Measurements from ENCODE around the gene C3orf52.

C3orf52 gene

DNA sequence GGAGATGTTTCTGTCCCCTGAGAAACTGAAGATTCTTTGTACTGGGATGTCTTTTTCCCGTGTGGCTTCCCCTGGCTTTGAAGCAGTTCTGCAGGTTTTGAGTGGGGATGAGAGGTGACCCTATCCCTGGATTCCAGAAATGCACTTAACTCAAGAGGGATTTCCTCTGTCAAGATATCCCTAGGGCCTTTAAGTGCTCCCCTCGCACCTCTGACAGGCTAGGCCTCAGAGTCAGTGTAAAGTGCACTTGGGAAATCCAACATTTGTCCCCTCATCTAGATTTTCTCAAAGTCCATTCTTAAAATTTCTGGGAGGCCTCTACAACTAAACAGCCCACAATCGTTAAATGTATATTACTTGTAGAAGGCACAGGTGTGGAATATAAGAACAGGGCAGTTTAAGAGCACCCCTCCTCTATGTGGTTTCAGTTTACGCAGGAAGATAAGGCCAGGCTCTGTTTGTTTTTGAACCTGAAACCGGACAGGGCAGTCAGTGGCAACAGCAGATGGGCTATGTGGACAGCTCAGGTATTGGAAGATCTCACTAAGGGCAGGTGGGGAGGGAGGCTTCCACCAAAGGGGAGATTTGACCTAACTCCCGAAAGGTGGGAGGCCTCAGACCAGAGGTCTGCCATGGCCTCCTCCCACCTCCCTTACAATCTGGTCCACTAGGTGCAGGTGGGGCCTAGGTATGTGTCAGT lies 4.8 kb downstream of the C3orf52 start:
- Histone ChIP-seq H3K36me3 (ENCODE audit: insufficient read depth, low read length) (no peaks in the 10 kb centered on the region), H3K27me3 (ENCODE audit: insufficient read depth, low read length) (peaks cover 18% of the 10 kb centered on the region), H3K4me3 (ENCODE audit: low read length) (no peak overlapping the region), H3K4me1 (ENCODE audit: insufficient read depth, low read length) (peaks cover 17% of the 10 kb centered on the region), H3K9me3 (ENCODE audit: low read length) (peaks cover 3% of the 10 kb centered on the region), H2AFZ (ENCODE audit: low read depth, low read length) (no peak overlapping the region)

DNA sequence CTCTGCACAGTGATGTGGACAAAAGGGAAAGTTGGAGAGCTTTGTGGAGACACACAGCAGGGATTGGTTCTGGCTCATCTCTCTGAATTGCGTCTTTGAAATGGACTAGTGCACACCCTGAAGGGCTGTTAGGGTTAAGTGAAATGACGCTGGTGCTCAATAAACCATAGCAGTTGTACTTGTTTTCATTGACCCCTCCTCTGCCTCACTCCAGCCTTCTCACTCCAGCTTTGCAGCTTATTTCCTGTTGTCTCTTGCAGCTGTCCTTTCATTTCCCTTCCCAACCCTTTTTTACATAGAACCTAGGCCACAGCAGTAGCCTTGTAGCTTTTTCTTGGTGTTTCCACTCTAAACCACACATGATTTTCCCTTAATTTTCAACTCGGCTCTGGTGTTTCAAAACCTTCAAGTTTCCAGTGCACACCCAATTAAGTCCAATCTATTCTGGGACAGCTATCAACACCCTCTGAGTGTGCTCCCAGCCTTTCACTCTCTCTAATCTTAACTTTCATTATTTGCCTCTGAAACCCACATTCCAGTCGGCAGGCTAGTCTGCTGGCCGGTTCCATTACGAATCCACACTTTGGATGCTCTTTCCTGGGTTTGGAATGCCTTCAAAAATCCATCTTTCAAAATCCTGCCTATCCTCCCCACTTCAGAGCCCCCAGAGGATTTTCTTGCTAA lies 6.4 kb downstream of the C3orf52 start:
- Histone ChIP-seq H3K36me3 (ENCODE audit: insufficient read depth, low read length) (no peaks in the 10 kb centered on the region), H3K27me3 (ENCODE audit: insufficient read depth, low read length) (peaks cover 4% of the 10 kb centered on the region), H2AFZ (ENCODE audit: low read depth, low read length) (peak overlapping the region; percentile 3), H3K4me3 (ENCODE audit: low read length) (no peak overlapping the region), H3K4me1 (ENCODE audit: insufficient read depth, low read length) (peaks cover 17% of the 10 kb centered on the region), H3K9me3 (ENCODE audit: low read length) (peaks cover 3% of the 10 kb centered on the region)

DNA sequence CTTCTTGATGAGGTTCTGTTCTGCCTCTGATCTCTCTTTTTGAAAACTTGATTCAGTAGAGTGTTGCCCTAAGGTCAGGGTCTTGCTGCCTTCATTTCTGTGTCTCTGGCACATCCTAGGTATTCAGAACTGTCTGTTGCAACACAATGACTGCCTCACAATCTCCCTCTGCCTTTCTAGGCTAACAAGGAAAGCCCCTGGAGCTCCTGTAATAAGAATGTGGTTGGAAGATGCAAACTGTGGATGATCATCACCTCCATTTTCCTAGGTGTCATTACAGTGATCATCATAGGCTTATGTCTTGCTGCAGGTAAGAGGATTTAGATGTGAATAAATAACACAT lies 7.0 kb downstream of the C3orf52 start:
- H2AFZ ChIP-seq (ENCODE audit: low read depth, low read length) = peak overlapping the region; percentile 3
- H3K4me3 ChIP-seq (ENCODE audit: low read length) = no peak overlapping the region
- H3K36me3 ChIP-seq (ENCODE audit: insufficient read depth, low read length) = no peaks in the 10 kb centered on the region

DNA sequence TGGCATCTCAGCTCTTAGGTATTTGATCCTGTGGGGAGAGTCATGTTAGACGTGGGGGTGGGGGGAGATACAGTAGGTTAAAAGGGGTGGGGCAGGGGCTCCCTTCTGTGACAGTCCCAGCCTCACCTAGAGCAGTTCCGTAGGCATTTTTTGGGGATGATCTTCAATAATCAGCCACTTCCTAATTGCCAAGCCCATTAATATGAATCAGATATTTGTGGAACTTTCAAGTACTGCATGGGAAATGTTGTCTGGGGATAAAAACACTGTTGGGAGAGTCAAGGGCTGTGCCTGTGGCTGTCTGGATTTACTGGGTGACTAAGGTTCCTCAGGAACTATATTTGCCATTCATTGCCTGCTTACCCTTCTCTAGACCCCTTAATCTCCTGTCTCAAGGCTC lies 9.5 kb downstream of the C3orf52 start:
- Histone ChIP-seq H3K4me3 (ENCODE audit: low read length) (no peak overlapping the region), H3K4me1 (ENCODE audit: insufficient read depth, low read length) (peaks cover 14% of the 10 kb centered on the region), H3K9me3 (ENCODE audit: low read length) (peaks cover 3% of the 10 kb centered on the region), H2AFZ (ENCODE audit: low read depth, low read length) (no peak overlapping the region), H3K27me3 (ENCODE audit: insufficient read depth, low read length) (no peaks in the 10 kb centered on the region), H3K36me3 (ENCODE audit: insufficient read depth, low read length) (no peaks in the 10 kb centered on the region)

More for the DNA sequence above, 7.0 kb downstream of the C3orf52 start:
- Histone ChIP-seq H3K27me3 (ENCODE audit: insufficient read depth, low read length) (no peaks in the 10 kb centered on the region), H3K4me1 (ENCODE audit: insufficient read depth, low read length) (peaks cover 17% of the 10 kb centered on the region), H3K9me3 (ENCODE audit: low read length) (peaks cover 3% of the 10 kb centered on the region)

DNA sequence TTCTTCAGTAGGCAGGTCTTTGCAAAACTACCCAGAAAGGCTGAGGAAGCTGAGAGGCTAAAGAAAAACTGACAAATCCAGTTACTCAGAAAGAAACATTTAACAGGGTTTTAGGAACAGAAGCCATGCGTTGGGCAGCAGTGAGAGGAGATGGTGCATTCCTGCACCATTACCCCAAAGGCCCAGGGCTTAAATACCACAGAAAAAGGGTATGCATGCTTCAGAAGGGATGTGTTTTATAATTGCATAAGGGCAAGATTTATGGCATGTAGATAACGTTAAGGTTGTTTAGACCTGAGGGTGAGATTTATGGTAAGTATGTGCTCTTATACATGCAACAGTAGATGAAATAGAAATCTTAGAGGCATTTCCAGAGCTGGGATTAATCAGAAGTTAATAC lies 10.0 kb downstream of the C3orf52 start:
- Histone ChIP-seq H2AFZ (ENCODE audit: low read depth, low read length) (no peak overlapping the region), H3K4me1 (ENCODE audit: insufficient read depth, low read length) (peaks cover 12% of the 10 kb centered on the region), H3K36me3 (ENCODE audit: insufficient read depth, low read length) (no peaks in the 10 kb centered on the region), H3K27me3 (ENCODE audit: insufficient read depth, low read length) (no peaks in the 10 kb centered on the region), H3K9me3 (ENCODE audit: low read length) (peaks cover 3% of the 10 kb centered on the region), H3K4me3 (ENCODE audit: low read length) (no peak overlapping the region)

DNA sequence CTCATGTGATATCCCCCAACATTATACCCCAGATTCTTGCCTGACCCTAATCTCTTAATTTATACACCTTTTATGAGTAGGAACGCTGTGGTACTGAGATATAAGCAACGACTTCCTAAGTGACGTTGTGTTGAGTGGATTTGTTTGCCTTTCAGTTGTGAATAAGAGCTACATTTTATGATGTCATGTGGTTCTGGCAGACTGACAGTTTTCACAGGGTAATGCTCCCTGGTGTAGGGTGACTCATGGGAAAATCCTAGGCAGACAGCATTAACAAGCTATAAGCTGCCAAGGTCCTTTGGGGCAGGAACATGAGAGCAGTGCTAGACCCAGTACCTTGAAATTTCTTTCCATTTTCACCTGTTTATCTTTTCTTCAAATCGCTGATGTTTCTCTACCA lies 11.2 kb downstream of the C3orf52 start:
- H3K4me3 ChIP-seq (ENCODE audit: low read length) = no peak overlapping the region
- H3K9me3 ChIP-seq (ENCODE audit: low read length) = peaks cover 3% of the 10 kb centered on the region
- H3K36me3 ChIP-seq (ENCODE audit: insufficient read depth, low read length) = no peaks in the 10 kb centered on the region
- no peak overlapping the region for H2AFZ ChIP-seq (ENCODE audit: low read depth, low read length)
- no peaks in the 10 kb centered on the region for H3K27me3 ChIP-seq (ENCODE audit: insufficient read depth, low read length)
- peaks cover 10% of the 10 kb centered on the region for H3K4me1 ChIP-seq (ENCODE audit: insufficient read depth, low read length)

DNA sequence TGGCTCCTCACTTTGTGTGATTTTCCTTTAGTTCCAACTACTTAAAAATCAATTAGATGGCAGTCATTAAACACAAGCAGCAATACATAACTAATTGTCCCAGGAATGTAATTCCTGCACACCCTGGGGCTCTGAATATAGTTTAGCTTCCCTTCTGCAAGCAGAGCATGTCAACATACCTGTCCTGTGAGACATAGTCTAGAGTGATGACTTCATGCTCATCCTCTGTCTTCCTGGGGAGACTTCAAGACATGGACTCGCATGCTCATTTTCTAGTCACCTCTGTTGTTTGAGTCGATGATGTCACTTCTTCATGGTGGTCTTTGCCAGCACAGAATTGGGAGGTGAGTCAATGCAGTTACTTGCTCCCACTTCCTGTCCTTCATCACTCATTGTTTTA lies 15.7 kb downstream of the C3orf52 start:
- Histone ChIP-seq H3K4me3 (ENCODE audit: low read length) (no peak overlapping the region), H2AFZ (ENCODE audit: low read depth, low read length) (no peak overlapping the region)

DNA sequence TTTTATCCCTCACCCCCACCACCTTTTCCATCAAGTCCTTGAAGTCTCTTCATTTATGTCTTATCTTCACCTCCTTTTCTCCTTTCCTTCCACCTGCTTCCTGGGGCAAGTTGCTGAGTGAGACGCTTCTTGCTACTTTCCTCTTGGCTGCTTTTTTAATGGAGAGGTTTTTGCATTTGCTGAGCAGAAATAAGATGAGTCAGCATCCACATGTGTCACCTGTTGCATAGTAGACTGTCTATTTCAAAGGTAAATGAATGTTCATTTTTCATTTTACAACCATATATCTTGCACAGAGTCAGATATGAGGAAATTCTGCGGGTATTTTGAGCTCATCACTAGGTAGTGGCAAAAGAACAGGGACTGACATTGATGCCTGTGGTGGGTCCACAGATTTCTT lies 18.6 kb downstream of the C3orf52 start:
- H3K27me3 ChIP-seq (ENCODE audit: insufficient read depth, low read length) = no peaks in the 10 kb centered on the region
- H2AFZ ChIP-seq (ENCODE audit: low read depth, low read length) = no peak overlapping the region
- no peak overlapping the region for H3K4me3 ChIP-seq (ENCODE audit: low read length)
- no peaks in the 10 kb centered on the region for H3K4me1 ChIP-seq (ENCODE audit: insufficient read depth, low read length)
- no peaks in the 10 kb centered on the region for H3K9me3 ChIP-seq (ENCODE audit: low read length)
- H3K36me3 ChIP-seq (ENCODE audit: insufficient read depth, low read length) = no peaks in the 10 kb centered on the region

More for the DNA sequence above, 15.7 kb downstream of the C3orf52 start:
- Histone ChIP-seq H3K27me3 (ENCODE audit: insufficient read depth, low read length) (no peaks in the 10 kb centered on the region), H3K9me3 (ENCODE audit: low read length) (no peaks in the 10 kb centered on the region), H3K4me1 (ENCODE audit: insufficient read depth, low read length) (no peaks in the 10 kb centered on the region), H3K36me3 (ENCODE audit: insufficient read depth, low read length) (no peaks in the 10 kb centered on the region)

DNA sequence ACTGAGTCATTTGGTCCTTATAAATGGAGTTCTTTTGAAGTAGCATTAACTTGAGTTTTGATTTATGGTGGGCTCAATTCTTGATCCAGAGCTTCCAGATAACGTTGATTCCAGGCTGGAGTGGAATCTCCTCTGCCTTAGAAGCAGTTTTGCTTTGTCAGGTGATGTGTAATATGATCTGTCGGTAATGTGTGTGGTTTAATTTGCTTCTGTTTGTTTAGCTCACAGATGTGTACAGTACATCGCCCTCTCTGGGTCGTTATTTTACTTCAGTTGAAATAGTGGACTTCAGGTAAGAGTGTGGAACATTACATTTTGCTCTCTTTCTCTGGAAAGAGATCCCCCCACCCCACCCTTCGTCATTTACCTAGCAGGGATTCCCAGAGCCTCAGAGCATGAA lies 23.1 kb downstream of the C3orf52 start:
- no peak overlapping the region for H3K4me3 ChIP-seq (ENCODE audit: low read length)
- H3K27me3 ChIP-seq (ENCODE audit: insufficient read depth, low read length) = no peaks in the 10 kb centered on the region
- peaks cover 2% of the 10 kb centered on the region for H3K9me3 ChIP-seq (ENCODE audit: low read length)
- no peak overlapping the region for H2AFZ ChIP-seq (ENCODE audit: low read depth, low read length)
- H3K4me1 ChIP-seq (ENCODE audit: insufficient read depth, low read length) = no peaks in the 10 kb centered on the region
- H3K36me3 ChIP-seq (ENCODE audit: insufficient read depth, low read length) = no peaks in the 10 kb centered on the region

DNA sequence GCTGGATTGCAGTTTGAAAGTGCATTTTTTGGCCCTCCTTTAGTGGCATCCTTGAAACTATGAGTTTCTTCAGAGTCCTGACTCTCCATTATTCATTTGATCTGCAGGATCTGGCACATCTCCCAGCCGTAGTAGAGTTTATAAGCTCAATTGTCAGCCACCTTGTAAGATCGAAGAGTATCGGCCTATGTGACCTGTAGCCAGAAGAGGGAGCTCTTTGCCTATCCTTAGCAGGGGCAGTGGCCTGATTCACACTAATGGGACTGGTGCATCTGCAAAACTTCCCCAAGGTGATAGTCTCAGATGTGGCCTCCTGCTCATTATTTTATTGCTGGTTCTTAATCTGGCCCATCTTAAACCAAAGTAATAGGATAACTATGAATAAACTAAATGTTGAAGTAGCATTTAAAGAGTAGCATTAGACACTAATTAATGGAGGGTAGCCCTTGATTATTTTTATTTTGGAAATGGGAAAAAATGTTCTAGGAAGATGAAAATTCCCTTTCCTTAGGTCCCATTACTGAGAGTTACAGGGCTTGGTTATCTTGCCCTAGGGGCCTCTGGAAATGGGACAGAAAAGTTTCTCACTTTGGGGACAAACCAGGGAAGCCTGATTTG lies 25.7 kb downstream of the C3orf52 start:
- H3K27me3 ChIP-seq (ENCODE audit: insufficient read depth, low read length) = no peaks in the 10 kb centered on the region
- no peak overlapping the region for H3K4me3 ChIP-seq (ENCODE audit: low read length)
- no peaks in the 10 kb centered on the region for H3K36me3 ChIP-seq (ENCODE audit: insufficient read depth, low read length)

DNA sequence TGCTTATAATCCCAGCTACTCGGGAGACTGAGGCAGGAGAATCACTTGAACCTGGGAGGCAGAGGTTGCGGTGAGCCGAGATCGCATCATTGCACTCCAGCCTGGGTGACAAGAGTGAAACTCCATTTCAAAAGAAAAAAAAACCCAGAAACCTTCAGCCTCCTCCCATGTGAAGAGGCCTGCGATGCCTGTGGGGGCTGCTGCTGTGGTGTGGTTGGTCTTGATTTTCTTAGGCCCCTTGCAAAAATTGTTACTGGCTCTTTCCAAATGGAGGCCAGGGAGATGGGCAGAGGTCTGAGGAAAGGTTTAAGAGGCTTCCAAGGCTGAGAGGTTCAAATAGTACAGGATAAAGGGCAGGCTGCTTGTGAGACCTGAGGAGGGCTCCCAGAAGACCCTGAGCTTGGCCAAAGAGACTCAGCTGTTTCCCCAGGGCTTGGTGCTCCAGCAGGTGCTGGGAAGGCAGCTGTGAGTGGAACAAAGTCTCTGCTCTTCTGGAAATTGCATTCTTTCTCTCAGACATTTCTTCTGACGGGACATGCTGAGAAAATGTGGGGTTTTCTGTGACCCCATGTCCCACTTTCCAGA lies 28.5 kb downstream of the C3orf52 start:
- no peak overlapping the region for H3K4me3 ChIP-seq (ENCODE audit: low read length)
- no peak overlapping the region for H2AFZ ChIP-seq (ENCODE audit: low read depth, low read length)
- H3K4me1 ChIP-seq (ENCODE audit: insufficient read depth, low read length) = peaks cover 3% of the 10 kb centered on the region

More for the DNA sequence above, 25.7 kb downstream of the C3orf52 start:
- peaks cover 3% of the 10 kb centered on the region for H3K4me1 ChIP-seq (ENCODE audit: insufficient read depth, low read length)
- H2AFZ ChIP-seq (ENCODE audit: low read depth, low read length) = no peak overlapping the region
- H3K9me3 ChIP-seq (ENCODE audit: low read length) = peaks cover 2% of the 10 kb centered on the region

DNA sequence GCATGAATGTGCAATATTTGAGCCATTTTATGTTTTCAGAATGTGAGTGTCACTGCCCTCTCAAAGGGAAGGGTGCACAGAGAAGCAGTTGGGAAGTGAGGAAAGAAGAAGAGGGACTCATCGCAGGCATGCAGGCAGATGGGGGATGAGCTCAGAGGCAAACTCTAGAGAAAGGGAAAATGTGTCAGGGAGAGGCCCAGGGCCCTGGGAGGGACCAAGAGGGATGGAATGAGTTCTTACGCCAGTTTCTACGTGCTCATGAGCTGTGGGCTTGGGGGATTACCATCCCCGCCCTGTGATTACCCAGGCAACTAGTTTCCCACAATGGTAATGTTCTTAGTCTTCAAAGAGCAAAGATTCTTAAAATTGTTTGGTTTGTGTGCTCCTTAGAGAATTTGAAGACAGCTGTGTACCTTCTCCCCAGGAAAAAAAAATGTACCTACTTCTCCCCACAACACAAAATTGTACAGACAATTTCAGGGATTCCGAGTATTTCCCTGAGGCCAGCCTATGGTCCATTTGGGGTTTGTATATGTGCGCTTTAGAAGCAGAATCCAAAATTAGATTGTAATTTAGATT lies 29.1 kb downstream of the C3orf52 start:
- peaks cover 2% of the 10 kb centered on the region for H3K9me3 ChIP-seq (ENCODE audit: low read length)
- H2AFZ ChIP-seq (ENCODE audit: low read depth, low read length) = no peak overlapping the region
- peaks cover 3% of the 10 kb centered on the region for H3K4me1 ChIP-seq (ENCODE audit: insufficient read depth, low read length)
- H3K4me3 ChIP-seq (ENCODE audit: low read length) = no peak overlapping the region
- no peaks in the 10 kb centered on the region for H3K36me3 ChIP-seq (ENCODE audit: insufficient read depth, low read length)
- H3K27me3 ChIP-seq (ENCODE audit: insufficient read depth, low read length) = no peaks in the 10 kb centered on the region

More for the DNA sequence above, 28.5 kb downstream of the C3orf52 start:
- Histone ChIP-seq H3K27me3 (ENCODE audit: insufficient read depth, low read length) (no peaks in the 10 kb centered on the region), H3K36me3 (ENCODE audit: insufficient read depth, low read length) (no peaks in the 10 kb centered on the region), H3K9me3 (ENCODE audit: low read length) (peaks cover 2% of the 10 kb centered on the region)

Measured in neuron (in vitro differentiated cells).